NCI-H446 treated with DMSO at 0.1 percent for 48 hours (cell line): Measurements from ENCODE around the gene ADAP1.
"Not testable (repeated sequence)": the region's sequence is repeated elsewhere in the genome, so short reads cannot be mapped to it uniquely, and the experiment has no call there.

Source experiments
- DNase-seq: peaks from one replicate; lab custom pipeline; 2025; lab: John Stamatoyannopoulos, UW

ADAP1 gene

DNA sequence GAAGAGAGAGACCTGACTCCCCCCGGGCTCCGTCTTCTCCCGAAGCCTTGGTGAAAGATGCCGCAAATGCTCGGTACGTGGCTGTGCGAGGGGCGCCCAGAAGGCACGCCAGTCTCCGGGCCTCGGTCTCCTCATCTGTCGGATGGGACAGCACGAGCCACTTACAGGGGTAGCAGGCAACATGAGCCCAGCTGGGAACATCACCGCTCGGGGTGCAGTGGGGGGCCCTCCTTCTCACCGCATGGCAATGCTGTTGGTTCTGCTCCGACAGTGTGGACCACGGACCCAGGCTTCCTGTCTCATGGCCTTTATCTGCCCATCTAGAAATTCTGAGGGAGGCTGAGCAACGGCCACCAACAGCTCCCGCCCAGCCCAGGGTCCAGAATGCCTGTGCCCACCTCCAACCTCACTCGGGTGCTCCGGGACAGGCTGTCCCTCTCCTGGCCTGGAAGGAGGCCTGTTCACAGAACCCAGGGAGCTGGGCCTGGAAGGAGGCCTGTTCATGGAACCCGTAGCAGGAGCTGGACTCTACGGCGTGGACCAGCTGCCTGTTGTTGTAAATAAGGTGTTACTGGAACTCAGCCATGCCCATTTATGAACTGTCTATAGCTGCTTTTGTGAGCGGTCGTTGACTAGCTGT lies 15.8 kb downstream of the ADAP1 start:
- no peak for DNase-seq

- no peak for DNase-seq
Observed at GRCh38 chr7:937856-938484, 16.5 kb downstream of the ADAP1 start.

- no peak for DNase-seq
Observed at GRCh38 chr7:936386-937054, 18.0 kb downstream of the ADAP1 start.

DNA sequence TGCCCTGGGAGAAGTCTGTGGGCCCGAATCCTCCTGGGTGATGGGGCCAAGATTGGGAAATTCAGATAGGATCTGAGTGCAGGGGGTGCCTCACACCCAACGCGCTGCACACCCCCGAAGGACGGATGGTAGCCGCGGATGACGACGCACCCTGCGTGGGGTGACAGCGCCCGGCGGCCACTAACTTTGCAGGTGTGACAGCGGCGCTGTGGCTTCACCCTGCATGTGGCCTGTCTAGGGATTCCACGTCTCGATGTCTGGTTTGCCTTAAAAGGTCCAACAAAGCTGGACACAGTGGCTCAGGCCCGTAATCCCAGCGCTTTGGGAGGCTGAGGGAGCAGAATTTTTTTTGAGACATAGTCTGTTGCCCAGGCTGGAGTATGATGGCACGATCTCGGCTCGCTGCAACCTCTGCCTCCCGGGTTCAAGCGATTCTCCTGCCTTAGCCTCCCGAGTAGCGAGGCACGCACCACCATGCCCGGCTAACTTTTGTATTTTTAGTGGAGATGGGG lies 18.6 kb downstream of the ADAP1 start:
- DNase-seq = no peak

GRCh38 chr7:935164-935873 lies 19.2 kb downstream of the ADAP1 start:
- DNase-seq = no peak

DNA sequence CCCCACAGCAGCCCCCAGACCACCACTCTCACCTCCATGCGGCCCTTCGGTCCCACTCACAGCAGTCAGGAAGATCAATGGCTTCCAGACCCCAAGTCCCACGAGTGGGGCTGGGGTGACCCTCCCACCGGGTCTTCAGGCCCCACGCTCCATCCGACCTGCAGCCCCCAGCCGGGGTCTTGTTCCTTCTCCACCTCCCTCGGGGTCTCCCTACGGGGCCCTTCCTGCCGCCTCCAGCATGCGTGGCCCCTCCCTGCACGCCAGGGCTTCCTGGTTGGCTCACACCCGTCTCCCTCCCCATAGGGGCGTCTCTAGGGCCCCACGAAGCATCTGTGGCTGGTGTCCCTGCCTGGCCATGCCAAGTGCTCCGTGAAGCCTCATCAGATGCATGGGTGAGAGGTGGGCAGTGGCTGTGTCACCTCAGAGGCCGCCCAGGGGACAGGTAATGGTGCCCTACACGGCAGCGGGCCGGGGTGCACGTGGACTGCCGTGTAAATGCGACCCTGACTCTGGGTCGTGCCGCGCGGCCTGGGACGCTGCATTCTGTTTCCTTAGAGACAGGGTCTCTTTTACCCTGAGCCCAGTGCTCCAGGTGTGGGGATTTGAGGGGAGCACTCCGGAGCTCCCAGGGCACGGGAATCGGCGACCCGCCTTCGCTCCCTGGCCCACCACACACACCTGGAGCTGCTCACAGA lies 19.9 kb downstream of the ADAP1 start:
- DNase-seq = no peak

DNA sequence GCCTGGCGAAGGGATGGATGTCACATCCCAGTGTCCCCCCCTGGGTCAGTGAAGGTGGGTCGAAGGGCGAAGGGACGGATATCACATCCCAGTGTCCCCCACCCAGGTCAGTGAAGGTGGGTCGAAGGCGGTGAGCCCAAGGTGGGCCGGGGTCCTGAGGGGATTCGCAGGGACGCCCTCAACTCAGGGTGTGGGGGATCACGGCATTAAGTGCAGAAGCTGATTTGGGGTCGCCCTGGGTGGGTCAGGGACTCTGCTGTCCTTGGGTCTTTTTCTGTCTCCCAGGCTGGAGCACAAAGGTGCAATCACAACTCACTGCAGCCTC lies 21.9 kb downstream of the ADAP1 start:
- DNase-seq = no peak

DNA sequence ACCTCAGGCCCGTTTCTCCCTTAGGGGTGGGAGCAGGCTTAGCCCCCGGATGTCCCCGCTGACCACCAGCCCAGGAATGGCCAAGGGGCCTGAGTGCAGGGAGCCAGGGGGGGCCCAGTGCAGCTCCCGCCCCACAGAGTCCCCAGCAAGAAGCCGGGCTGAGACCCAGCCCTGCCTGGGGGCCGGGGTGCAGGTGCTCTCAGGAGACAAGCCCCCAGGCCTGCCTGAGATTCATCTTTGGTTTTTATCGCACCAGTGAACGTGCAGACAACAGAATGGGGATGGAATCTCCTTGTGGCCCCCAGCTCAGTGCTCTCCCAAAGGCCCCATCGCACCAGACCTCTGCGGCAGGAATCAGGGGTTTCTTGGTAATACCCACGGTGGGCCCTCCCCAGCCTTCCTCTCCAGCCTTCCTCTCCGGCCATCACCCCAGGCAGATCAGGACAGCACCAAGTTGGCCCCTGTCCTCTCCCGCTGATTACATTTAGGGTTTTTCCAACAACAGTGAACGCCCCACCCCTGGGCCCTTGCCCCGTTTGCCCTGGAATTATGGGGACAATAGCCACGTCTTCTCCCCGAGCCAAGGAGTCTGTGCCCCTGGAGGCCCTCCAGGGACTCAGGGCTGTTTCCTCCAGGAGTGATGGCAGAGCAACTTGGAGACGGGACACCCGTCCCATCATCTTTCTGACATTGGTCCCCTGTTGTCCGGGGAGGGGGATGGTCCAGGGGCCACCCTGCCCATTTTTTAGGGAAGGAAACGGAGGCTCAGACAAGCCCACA lies 22.4 kb downstream of the ADAP1 start:
- DNase-seq = no peak

GRCh38 chr7:930975-931758 lies 23.3 kb downstream of the ADAP1 start:
- no peak for DNase-seq

DNA sequence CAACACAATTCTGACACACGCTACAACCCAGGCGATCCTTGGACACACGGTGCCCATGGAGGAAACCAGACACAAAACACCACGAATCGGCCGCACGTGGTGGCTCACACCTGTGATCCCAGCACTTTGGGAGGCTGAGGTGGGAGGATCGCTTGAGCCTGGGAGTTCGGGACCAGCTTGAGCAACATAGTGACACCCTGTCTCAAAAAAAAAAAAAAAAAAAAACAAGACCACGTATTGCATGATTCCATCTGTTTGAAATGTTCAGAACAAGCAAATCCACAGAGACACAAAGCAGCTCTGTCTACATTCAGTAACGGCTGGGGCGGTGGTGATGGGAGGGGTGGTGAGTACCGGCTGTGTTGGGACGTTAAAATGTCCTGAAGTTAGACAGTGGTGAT lies 25.2 kb downstream of the ADAP1 start:
- DNase-seq = no peak

- DNase-seq = no peak
Observed at GRCh38 chr7:927031-927671, 27.3 kb downstream of the ADAP1 start.

- DNase-seq = no peak
Observed at GRCh38 chr7:926061-927030, 28.1 kb downstream of the ADAP1 start.

- no peak for DNase-seq
Observed at GRCh38 chr7:925601-926000, 28.9 kb downstream of the ADAP1 start.

GRCh38 chr7:924541-925231 lies 29.8 kb downstream of the ADAP1 start:
- no peak for DNase-seq

DNA sequence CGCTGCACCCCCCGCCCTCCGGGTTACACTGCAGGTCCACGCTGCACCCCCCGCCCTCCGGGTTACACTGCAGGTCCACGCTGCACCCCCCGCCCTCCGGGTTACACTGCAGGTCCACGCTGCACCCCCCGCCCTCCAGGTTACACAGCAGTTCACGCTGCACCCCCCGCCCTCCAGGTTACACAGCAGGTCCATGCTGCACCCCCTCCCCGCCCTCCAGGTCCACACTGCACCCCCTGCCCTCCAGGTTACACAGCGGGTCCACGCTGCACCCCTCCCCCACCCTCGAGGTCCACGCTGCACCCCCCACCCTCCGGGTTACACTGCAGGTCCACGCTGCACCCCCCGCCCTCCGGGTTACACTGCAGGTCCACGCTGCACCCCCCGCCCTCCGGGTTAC lies 30.4 kb downstream of the ADAP1 start:
- not testable (repeated sequence) for DNase-seq

DNA sequence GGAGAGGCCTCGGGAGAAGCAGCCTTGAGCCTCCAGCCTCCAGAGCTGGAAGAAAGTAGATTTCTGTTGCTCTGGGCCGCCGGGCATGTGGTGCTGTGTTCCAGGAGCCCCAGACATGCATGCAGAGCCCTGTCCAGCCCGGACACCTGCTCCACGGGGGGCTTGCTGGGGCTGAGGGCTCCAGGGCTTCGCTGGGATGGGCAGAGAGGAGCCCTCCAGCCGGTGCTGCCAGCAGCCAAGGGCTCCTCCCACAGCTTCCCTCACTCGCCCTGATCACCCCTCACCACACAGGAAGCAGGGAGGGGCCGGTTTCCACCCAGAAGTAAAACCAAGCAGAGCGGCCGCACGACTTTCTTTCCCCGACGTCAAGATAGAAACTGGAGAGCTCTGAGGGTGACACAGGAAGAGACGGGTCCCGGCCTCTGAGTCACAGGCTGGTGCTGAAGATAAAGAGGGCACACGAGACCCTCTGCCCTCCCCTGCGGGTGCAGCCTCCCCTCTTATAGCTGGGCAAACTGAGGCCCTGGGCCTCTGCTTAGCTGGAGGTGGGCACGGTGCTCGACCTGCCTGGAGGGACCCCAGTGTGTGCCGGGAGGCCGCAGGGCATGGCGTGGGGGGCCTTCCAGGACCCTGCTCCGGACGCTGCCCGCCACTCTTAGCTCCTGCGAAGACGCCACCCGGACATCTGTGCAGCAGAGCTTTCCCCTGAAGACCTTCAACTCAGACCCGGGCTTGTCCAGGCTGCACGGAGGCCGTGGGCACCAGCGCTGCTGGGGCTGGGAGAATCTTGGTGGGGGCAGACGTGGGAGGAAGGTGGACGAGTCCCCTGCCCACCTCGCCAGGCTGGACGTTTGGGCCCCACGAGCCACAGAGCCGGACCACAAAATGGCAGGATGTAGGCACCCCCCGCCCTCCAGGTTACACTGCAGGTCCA lies 31.1 kb downstream of the ADAP1 start:
- no peak for DNase-seq
